GM21367 (cell line): ENCODE results near the gene RPL32.
"Not testable (repeated sequence)": the region's sequence is repeated elsewhere in the genome, so short reads cannot be mapped to it uniquely, and the experiment has no call there.

Experiments
- ATAC-seq: cut with Tn5 transposase; IDR thresholded peaks from one replicate; pipeline ENCODE4 v1.9.1; 2021; ENCODE audit not compliant: unreplicated experiment

RPL32 gene

DNA sequence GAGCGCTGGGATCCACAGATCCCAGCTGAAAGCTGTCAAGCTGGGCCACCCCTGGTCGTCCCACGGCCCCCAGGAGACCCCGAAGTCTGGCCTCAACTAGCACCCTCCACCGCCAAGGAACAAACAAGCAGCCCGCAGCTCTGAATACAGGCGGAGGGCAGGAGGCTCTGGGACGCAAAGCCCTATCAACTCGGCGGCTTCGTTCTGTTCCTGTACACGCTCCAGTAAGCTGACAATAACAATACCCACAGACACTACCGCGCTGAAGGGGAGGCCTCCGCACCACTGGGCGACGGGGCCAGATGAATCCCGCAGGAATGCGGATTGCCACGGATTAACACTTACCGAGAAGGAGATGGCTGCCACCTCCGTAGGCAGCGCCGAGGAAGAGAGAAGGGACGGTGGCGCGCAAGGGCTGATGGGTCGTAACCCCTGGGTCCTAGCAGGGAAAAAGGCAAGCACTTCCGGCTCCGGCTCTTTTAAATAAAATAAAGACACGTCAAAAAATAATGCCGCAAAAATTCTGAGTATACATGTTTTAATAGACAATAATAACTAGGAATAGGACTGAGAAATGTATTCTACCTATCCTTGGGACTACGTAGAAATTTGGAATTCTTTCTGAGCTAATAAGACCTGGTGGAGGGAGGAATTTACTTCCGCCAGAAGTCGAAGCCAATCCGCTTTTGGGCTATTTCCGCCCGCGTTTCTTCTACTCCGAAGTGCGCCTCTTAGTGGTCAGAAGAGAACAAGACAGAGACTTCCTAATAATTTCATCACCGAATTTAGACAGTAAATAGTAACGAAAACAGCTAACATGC, at the start of gene RPL32:
Gene RPL32, minus strand, starts transcription at position 417 of the 821 bp plus-strand sequence. CDS start 1,328 bp downstream, outside the sequence.
- ATAC-seq, result peak; percentile 75

DNA sequence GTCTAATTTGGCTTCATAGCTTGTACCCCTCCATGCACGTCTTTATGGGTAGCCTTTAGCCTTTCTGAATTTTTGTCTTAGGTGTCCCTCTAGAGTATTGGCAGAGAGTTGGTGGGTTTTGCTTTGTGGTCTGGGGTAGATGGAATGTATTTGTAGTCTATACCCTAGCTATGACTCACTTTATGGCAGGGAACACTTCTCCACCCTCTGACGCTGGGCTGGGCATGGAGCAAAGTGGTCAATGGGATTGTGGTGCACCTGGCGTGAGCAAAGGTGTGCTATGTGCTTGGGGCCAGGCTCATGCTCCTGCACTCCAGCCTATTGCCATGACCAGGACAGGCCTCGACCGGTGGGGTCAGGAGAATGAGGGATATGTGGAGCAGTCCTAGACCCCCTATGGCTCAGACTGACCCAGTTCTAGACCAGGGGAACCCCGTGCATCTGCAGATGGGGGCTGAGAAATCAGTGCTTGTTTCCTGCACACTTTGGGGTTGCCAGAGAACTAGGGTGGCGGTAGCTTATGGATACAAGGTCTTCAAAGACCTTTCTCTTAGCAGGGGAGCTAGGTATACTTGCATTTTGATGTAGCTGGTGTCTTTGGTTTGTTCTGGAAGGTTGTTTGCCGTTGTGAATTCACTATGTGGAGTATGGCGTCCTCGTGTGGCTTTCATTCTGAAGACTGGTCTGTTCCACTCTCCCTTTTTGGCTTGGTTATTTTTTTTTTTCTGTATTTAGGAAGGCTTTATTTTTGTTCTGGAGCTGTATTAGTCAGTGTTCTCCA, 49.4 kb upstream of the RPL32 start:
- ATAC-seq, result no peak

DNA sequence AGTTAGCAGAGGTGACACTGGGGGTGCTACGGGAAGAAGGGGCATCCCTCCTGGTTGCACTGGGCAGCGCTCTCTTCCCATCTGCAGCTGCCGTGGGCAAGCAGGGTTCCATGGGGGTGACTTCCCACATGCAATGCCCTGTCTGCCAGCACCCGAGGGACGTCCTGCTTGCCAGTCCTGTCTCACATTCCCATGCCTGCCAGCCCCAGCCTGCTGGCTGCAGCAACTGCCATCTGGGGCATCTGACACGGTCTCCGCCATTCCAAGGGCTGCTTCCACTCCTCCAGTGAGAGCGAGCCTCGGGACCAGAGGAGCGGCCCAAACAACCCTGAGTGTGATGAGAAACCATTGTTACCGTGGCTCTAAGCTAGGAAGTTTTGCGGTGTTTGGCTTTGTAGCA, 45.4 kb upstream of the RPL32 start:
- no peak for ATAC-seq

DNA sequence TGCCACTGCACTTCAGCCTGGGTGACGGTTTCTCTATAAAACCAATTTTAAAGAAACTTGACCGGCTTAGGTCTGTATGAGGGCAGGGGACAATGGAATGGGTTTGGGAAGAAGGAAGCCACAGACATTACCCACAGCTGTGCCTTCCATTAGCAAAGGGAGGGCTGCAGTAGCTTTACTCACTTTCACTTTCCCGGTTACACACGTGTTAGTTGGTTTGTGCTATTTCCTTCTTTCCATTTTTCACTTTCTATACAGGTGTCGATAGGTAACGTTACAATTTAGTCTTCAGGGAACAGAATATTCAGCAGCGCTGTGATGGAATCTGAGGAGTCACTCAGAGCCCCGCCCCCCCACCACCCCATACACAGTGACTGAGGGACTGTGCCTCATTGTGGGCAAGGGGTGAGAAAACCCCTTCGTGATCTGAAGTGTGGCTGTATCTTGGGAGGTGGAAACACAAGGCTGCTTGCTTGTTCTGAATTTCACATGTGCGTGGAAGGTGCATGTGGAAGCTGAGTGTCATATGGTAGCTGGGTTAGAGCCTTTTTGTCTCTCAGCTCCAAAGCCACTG, 44.8 kb upstream of the RPL32 start:
- no peak for ATAC-seq

DNA sequence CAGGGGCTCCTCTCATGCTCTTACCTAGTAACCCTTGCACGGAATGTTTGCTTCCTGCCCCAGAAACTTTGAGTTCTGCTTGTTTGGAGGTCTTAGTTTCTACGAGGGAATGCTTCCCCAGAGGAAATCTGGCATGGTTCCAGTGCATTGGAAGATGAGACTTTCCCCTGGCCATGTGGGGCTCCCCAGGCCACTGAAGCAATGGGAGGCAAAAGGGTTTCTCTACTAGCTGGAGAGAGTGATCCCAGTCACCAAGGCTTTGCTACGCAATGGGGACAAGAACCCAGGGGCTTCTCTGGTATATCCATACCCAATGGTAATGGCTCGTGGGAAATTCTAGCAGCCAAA, 44.2 kb upstream of the RPL32 start:
- no peak for ATAC-seq

DNA sequence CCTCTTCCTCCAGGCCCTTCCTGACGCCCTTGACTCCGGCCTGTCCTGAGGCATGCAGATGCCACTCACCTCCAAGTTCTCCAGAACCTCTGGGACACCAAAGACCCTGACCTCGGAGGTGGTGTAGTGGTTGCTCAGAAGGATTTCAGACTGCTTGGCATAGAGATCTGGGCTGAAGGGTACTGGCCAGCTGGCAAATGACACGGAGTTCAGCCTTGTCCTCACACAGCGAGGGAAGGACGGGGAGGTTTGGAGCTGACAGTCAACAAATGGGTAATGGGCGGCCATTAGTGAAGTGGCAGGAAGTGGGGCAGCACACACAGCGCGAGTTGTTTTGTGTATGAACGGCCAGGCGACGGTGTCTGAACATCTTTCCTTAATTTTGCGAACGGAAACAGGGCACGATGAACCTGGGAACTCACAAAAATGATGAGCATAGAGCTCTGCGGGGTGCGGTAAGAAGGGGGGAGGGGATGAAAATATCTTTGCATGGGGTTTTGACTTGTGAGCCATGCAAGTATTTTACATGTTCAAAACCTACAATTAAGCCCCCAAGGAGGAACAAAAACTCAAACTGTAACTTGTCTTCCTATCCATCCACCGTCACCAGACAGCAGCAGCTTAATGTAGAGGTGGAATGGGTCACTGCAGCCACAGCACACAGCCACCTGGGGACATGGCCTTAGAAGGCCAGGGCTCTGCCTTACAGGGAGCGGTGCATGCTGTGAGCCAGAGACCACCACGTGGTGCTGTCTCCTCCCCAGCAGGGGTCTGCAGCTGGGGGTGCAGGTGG, 43.6 kb upstream of the RPL32 start:
- ATAC-seq, result no peak

DNA sequence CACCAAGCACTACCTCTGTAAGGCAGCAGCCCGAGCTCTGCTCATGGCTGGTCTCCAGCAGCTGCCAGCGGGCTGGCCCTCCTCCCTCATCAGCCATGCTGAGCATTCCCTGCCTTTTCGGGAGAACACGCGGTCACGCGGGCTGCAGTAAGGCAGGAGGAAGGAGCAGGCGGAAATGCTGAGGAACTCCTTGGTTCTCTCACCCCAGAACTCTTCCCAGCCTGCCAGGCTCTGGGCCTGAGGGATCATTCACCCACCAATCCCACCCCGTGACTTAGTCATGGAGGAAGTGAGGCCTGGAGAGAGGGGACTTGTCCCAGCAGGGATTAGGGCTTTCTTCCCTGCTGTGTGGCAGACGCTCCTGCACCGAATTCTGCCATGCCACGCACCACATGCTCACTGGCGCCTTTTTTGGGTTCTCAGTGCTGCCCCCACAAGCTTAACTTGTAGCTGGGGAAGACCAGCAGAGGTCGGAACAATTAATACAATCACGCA, 42.9 kb upstream of the RPL32 start:
- ATAC-seq, result no peak

DNA sequence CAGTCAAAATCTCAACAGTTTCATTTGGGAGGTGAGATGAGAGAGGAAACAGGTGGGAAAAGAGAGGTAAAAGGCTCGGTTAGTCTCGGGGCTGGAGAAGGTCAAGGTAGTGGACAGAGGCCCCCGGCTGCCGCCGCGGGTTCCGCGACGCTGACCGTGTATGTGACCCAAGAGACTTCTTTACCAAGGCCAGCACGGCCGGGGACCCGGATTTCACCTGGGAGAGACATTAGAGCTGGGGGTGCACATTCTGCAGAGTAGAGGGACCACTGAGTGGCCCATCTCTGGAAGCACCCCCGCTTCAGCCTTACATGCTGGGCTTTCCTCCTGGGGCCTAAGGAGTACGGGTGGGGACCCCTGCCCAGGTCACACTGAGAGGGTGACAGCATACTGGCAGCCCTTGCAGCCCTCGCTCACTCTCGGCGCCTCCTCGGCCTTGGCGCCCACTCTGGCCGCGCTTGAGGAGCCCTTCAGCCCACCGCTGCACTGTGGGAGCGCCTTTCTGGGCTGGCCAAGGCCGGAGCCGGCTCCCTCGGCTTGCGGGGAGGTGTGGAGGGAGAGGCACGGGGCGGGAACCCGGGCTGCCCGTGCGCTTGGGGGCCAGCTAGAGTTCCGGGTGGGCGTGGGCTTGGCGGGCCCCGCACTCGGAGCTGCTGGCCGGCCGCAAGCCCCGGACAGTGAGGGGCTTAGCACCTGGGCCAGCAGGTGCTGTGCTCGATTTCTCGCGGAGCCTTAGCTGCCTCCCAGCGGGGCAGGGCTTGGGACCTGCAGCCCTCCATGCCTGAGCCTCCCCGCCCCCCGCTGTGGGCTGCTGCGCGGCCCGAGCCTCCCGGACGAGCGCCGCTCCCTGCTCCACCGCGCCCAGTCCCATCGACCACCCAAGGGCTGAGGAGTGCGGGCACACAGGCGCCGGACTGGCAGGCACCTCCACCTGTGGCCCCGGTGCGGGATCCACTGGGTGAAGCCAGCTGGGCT, 41.3 kb upstream of the RPL32 start:
- ATAC-seq, result no peak

DNA sequence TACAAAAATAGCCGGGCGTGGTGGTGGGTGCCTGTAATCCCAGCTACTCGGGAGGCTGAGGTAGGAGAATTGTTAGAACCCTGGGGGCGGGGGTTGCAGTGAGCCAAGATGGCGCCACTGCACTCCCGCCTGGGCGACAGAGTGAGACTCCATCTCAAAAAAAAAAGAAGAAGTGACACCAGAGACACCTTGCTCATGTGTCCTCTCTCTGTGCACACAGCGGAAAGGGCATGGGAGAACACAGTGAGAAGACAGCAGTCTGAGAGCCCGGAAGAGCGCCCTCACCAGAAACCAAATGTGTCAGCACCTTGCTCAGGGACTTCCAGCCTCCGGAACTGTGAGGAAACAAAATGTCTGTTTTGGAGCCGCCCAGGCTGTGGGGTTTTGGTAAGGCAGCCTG, 40.5 kb upstream of the RPL32 start:
- peak; percentile 35 for ATAC-seq

DNA sequence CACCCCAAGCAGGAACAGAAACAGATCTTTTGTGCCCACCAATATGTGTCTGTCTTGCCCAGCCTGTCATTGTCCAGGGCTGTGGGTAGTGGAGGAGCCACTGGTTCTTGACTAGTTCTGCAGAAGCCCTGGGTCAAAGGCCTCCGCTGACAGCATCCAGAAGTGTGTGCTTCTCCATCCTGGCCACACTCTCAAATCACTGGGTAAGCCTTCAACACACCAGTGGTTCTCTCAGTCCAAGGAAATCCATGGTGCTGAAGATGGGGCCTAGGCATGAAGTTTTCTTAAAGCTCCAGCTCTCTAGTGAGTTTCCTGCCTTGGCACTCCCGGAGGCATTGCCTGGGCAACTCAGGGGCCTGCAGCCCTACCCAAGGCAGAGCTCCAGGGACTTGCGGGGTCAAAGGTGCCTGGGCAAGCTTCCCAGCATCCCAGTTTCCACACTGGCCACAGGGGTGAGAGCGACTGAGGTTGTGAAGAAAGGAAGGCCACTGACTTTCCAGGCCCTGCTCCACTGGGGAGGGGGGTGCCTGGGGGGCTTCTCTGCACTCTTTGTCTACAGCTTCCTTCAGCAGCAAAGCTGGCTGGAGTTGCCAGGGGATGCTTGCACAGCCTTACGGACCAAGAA, 37.9 kb upstream of the RPL32 start:
- no peak for ATAC-seq

DNA sequence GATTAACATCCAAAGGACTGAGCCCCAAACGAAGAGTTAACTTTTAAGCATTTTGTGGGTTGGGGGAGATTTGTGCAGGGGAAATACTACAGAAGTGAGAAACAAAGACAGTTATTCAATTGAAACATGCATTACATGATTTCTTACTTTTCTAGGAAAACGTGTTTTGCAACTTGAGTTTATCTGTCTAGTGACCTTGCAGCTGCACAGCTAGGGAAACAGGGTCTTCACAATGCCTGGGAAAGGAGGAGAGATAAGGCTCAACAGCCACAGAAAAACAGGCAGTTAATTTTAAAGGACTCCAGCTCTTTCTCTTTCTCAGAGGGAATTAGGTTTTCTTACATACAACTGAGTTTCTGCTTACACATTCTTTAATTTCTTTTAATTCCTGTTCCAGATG, 37.4 kb upstream of the RPL32 start:
- ATAC-seq, result not testable (repeated sequence)

DNA sequence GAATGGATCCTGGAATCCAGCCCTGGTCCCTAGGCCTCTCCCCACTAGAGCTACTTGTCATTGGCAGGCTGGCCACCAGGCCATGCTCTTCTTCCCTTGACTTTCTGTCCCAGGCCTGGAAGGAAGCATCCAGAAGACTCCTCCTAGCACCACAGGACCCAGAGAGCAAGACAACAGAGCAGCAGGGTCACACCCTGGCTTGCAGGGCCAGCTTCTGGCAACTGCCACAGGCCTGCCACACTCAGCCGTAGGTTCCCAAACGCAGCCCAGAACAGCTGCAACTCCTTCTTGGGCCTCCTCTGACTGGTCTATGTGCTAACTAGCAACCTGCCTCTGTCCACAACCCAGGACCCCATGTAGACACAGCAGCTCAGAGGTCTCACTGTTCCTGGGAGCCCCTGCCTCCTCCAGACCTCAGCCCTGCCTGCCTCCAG, 36.8 kb upstream of the RPL32 start:
- ATAC-seq, result no peak

DNA sequence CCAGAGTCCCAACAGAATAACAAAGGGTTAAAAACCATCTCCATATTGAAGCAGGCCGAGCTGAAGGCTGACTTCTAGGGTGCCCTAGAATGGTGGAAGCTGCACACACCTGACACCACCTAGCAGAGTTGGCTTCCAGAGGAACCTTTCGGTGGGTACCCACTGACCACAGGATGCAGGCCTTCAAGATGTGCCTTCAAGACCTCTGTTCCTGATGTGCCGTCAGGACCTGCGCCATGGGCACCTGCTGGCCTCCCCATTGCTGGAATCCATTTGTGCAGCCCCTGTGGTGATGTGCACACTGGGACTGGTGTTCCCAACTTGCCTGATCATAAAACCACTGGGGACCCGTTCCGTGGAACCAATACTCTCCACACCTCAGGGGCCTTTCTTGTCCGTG, 35.7 kb upstream of the RPL32 start:
- ATAC-seq, result no peak

DNA sequence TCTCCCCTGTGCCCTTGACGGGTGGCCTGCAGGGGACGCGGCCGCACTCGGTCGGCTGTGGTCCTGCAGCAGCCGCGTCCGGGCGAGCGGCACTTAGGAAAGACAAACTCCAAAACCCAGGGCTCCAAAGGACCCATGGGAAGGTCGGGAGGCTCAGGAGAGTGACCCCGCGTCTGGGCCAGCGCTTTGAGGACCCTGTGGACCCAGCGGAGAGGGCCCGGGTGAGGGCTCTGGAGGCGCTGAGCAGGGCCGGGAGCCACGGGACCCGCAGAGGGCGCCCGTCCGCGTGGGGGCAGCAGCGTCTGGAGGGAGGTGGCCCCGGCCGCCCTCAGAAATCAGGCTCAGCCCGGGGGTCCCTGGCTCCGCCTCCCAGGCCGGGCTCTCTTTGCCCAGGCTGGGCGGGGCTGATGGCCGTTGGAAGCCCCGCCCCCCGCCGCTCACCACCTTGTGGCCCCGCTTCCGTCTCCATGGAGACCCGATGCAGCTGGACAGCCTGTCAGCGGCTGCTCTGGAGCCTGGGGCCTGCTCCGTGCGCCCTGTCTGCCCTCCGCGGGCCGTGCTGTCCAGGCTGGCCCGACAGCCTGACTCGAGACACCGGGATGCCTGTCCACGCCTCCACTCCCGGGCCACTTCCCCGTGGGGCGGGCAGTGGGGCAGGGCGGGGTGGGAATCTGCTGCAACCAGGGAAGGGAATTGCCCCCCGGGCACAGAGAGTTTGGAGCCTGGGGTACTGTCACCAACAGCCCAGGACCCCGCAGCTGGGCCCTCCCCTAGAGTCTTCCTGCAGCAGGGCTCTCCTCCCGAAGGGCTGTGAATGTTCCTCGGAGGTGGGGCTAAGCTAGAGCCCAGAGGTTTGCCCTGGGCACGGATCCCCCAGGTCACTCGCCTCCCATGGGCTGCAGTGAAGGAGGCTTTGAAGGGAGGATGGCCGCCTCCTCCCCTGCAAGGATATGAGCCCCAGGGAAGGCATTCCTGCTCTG, 34.8 kb upstream of the RPL32 start:
- no peak for ATAC-seq

DNA sequence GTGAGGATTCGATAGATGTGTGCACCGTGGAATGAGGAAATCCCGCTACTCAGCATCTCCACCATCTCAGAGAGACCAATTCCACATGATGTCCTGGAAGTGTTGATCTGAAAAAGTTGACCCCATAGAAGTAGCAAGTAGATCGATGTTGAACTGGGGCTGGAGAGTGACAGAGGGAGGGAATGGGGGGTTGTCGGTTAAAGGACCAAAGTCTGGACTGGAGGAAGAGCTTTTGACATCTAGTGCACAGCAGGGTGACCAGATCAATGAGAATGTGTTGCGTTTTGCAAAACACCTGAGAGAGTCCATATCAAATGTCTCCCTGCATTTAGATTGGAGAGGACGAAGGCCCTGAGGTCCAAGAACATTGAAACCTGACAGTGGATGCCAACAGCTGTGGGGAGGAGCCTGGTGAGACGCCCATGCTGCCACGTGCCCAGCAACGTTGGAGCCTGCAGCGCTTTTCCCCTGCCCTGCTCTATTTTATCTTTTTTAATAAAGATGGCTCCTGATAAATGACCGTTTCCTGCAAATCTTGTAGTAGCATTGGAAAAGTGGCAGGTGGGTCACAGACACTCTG, 30.1 kb upstream of the RPL32 start:
- ATAC-seq, result no peak

DNA sequence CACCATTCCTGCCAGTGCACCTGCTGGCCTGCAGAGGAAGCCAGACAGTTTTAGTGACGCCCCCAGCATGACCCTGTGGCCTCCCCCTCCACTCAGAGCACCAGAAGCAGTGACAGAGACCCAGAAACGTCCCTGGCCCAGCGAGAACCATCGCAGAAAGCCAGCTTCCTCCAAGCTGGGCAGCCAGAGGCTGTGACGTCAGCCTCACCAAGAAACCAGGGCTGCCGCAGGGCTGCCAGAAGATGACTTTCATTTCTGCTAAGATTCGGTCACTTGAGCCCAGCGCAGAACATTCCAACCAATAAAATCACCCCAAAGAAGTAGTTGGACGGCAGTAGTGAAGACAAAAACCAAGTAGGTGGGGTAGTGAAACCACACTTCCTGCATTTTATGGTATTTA, 29.6 kb upstream of the RPL32 start:
- no peak for ATAC-seq

DNA sequence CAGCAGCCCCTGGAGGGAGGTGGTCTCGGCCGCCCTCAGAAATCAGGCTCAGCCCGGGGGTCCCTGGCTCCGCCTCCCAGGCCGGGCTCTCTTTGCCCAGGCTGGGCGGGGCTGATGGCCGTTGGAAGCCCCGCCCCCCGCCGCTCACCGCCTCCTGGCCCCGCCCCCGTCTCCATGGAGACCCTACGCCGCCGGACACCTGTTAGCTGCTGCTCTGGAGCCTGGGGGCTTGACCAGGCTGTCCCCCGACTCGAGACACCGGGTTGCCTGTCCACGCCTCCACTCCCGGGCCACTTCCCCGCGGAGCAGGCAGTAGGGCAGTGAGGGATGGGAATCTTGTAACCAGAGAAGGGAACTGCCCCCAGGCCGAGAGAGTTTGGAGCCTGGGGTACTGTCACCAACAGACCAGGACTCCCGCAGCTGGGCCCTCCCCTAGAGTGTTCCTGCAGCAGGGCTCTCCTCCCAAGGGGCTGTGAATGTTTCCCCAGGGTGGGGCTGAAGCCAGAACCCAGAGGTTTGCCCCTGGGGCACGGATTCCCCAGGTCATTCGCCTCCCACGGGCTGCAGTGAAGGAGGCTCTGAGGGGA, 27.8 kb upstream of the RPL32 start:
- ATAC-seq, result peak; percentile 39
